GM19351 (cell line): Measurements from ENCODE around the gene IZUMO4.

Experiments used
- ATAC-seq: cut with Tn5 transposase; IDR thresholded peaks from one replicate; pipeline ENCODE4 v1.9.1; 2021; ENCODE audit warnings: mild to moderate bottlenecking, moderate library complexity; ENCODE audit not compliant: unreplicated experiment

The IZUMO4 gene

GRCh38 chr19:2142173-2142829 lies 45.6 kb downstream of the IZUMO4 start:
- ATAC-seq: no peak

DNA sequence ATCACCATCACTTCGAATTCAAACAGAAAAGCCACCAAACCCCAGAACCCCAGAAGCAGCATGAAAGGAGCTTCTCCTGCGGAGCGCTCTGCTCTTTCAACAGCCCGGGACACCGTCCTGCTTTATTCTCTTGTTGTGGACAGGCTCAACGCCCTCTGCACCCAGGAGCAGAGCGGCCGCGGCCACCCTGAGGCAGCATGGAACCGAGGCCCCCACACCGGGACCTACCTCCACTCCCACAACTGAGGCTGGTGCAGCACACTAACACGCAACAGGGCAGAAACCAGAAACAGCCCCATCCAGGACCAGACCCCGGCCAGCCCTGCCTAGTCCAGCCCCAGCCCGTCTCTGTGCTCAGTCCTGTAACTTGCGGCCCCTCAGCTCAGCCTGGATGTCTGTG lies 47.5 kb downstream of the IZUMO4 start:
- no peak for ATAC-seq

- ATAC-seq: no peak
Observed at GRCh38 chr19:2145831-2146241, 49.1 kb downstream of the IZUMO4 start.

DNA sequence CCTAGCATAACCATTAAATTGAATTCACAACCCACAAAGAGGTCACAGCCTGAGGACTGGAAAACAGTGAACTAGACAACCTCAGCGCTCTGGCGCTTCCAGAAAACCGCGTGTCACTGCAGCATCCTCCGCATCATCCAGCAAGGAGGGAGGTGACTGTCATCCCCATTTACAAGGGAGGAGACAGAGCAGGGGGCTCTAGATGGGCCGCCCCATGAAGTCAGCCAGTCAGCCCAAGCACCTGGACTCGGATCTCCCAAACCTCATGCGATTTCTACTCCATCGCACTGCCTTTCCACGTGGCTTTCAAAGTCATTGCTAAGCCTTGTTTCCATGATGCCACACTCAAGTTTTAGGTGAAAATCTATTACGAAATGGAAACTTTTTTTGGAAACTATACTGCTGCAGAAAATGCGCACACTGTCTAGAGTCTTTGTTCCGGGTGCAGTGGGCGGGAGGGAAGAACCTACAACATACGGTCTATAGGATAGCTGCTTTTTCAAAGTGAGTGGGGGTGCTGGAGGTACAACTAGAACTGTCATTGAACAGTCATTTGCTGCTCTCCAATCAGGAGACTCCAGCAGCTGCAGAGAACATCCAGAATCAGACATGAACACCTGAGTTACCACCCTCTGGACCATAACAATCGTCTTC lies 51.9 kb downstream of the IZUMO4 start:
- ATAC-seq: no peak
